Measurements from ENCODE around the gene PLEKHO2.

GRCh38 chr15:64877435-64877834, 35.7 kb downstream of the PLEKHO2 start:
- no peak for TF ChIP-seq CTCF (IDR thresholded peaks at IDR 0.05)
- TF ChIP-seq POLR2A (IDR thresholded peaks at IDR 0.05) = no peak
